AG09319 (cell line): ENCODE measurements around the gene DPM2.

Experiments used
- DNase-seq: peaks from one replicate; pipeline ENCODE4 v3.0.0-alpha.2; 2010; ENCODE audit warnings: low read depth; ENCODE audit errors: extremely low read depth
- CTCF ChIP-seq: IDR thresholded peaks from 2 replicates; pipeline ENCODE4 v1.5.1; 2011; ENCODE audit warnings: low read depth, mild to moderate bottlenecking, inconsistent platforms, low read length, moderate library complexity

Gene DPM2

GRCh38 chr9:127953768-127954505 is 16.3 kb upstream of the DPM2 start:
- TF ChIP-seq CTCF: no peak
- no peak for DNase-seq

GRCh38 chr9:127953154-127953553 is 15.5 kb upstream of the DPM2 start:
- no peak for TF ChIP-seq CTCF
- DNase-seq: no peak

- TF ChIP-seq CTCF: no peak
- no peak for DNase-seq
Measured at GRCh38 chr9:127950513-127951289, 13.0 kb upstream of the DPM2 start.

GRCh38 chr9:127949827-127950512 is 12.3 kb upstream of the DPM2 start:
- no peak for DNase-seq
- TF ChIP-seq CTCF: no peak

GRCh38 chr9:127947841-127948710 is 10.4 kb upstream of the DPM2 start:
- no peak for TF ChIP-seq CTCF
- DNase-seq: no peak

- DNase-seq: no peak
- no peak for TF ChIP-seq CTCF
Measured at GRCh38 chr9:127946728-127947127, 9.1 kb upstream of the DPM2 start.
